ENCODE results near the gene MBOAT1.

The MBOAT1 gene

GRCh38 chr6:20233007-20233730, 20.9 kb upstream of the MBOAT1 start:
- DNase-seq: no peak

- no peak for DNase-seq
Observed at GRCh38 chr6:20232188-20232587, 19.9 kb upstream of the MBOAT1 start.

- no peak for DNase-seq
Observed at GRCh38 chr6:20230401-20231119, 18.3 kb upstream of the MBOAT1 start.

GRCh38 chr6:20229881-20230280, 17.6 kb upstream of the MBOAT1 start:
- no peak for DNase-seq

GRCh38 chr6:20227350-20227749, 15.1 kb upstream of the MBOAT1 start:
- DNase-seq: no peak

- no peak for DNase-seq
Observed at GRCh38 chr6:20223141-20223540, 10.9 kb upstream of the MBOAT1 start.

GRCh38 chr6:20221421-20221820, 9.2 kb upstream of the MBOAT1 start:
- DNase-seq: no peak

- DNase-seq: no peak
Observed at GRCh38 chr6:20220359-20220758, 8.1 kb upstream of the MBOAT1 start.

- DNase-seq: no peak
Observed at GRCh38 chr6:20217891-20218290, 5.6 kb upstream of the MBOAT1 start.

- no peak for DNase-seq
Observed at GRCh38 chr6:20217324-20217855, 5.1 kb upstream of the MBOAT1 start.

- no peak for DNase-seq
Observed at GRCh38 chr6:20215310-20215709, 3.0 kb upstream of the MBOAT1 start.

- DNase-seq: no peak
Observed at GRCh38 chr6:20213271-20213798, 1.1 kb upstream of the MBOAT1 start.

GRCh38 chr6:20211941-20212391, 303 bp downstream of the MBOAT1 start:
- DNase-seq: peak; percentile 72 to 92

- peak; percentile 56 to 59 for DNase-seq
Observed at GRCh38 chr6:20211037-20211940, 980 bp downstream of the MBOAT1 start.

GRCh38 chr6:20210158-20210557, 2.1 kb downstream of the MBOAT1 start:
- DNase-seq: no peak

- no peak for DNase-seq
Observed at GRCh38 chr6:20208687-20209378, 3.4 kb downstream of the MBOAT1 start.

- DNase-seq: no peak
Observed at GRCh38 chr6:20207088-20207418, 5.2 kb downstream of the MBOAT1 start.

GRCh38 chr6:20205722-20206161, 6.5 kb downstream of the MBOAT1 start:
- no peak for DNase-seq

- DNase-seq: no peak
Observed at GRCh38 chr6:20204512-20204894, 7.8 kb downstream of the MBOAT1 start.

GRCh38 chr6:20203561-20204511, 8.4 kb downstream of the MBOAT1 start:
- DNase-seq: no peak

GRCh38 chr6:20202699-20203302, 9.5 kb downstream of the MBOAT1 start:
- no peak for DNase-seq

Measured in NCI-H526 (cell line).